Measurements from ENCODE around the gene PLA2G2C. TPM values are rescaled to one million over a fixed set of nuclear protein-coding genes. Genes with fewer than 3 reads are reported as not detected.

PLA2G2C gene
- total and polyA plus RNA-seq, 2 experiments from 2014 or later, result not detected

DNA sequence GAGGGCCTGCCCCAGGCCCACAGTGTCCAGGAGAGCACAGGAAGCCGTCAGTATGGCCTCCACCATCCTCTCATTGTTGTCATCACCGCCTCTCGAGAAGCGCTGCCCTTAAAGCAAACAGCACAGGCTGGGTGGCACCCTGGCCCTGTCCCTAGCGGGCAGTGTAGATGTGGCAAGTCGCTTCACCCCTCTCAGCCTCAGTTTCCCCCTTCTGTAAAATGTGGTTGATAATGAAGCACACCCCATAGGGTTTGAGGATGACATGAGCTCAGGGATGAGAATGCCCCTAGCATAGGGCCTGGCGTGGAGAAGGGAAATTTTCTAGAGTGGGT is 33.8 kb downstream of the PLA2G2C start:
- no peak for DNase-seq (ENCODE audit: low spot score)
- Histone ChIP-seq H3K4me1 (ENCODE audit: insufficient read depth) (peaks cover 9% of the 10 kb centered on the region; the same call in 1 of the 2 replicates), H3K4me2 (peak overlapping the region; percentile 51; the same call in 1 of the 2 replicates), H3K27ac (ENCODE audit: low read depth) (no peak overlapping the region), H3K27me3 (ENCODE audit: insufficient read depth) (no peaks in the 10 kb centered on the region), H3F3A (replicated peaks; ENCODE audit: low read depth) (0 out of 2 replicates have a peak, but pooled peaks cover 3% of the 10 kb centered on the region), H3K36me3 (ENCODE audit: insufficient read depth) (no peaks in the 10 kb centered on the region), H3K4me3 (no peak overlapping the region), H3K9me2 (ENCODE audit: insufficient read depth) (no peaks in the 10 kb centered on the region), H3K79me2 (replicated peaks; ENCODE audit: insufficient read depth) (no peaks in the 10 kb centered on the region), H2AFZ (no peak overlapping the region), H4K20me1 (replicated peaks; ENCODE audit: insufficient read depth) (no peaks in the 10 kb centered on the region)
- no peaks in the 10 kb centered on the region for H3K36me3 Mint-ChIP-seq (ENCODE audit: low read depth)
- H3K4me1 Mint-ChIP-seq, result peaks cover 23% of the 10 kb centered on the region
- ATAC-seq, result no peak
- H3K27me3 Mint-ChIP-seq (ENCODE audit: insufficient read depth, low read depth, poor library complexity), result peaks cover 5% of the 10 kb centered on the region
- TF ChIP-seq EZH2phosphoT487 (IDR thresholded peaks at IDR 0.05; ENCODE audit: unreplicated experiment) (no peak), ZNF114 (CRISPR knock-in tag; IDR thresholded peaks at IDR 0.05) (no peak), ZNF331 (CRISPR knock-in tag; IDR thresholded peaks at IDR 0.05; ENCODE audit: low read depth) (no peak), NANOG (IDR thresholded peaks at IDR 0.05; ENCODE audit: borderline replicate concordance) (no peak), CREB1 (CRISPR knock-in tag; IDR thresholded peaks at IDR 0.05; ENCODE audit: low read depth) (no peak), JUNB (IDR thresholded peaks at IDR 0.05; ENCODE audit: unreplicated experiment) (no peak), POLR2AphosphoS5 (IDR thresholded peaks at IDR 0.05; ENCODE audit: low read depth) (no peak), EZH2 (IDR thresholded peaks at IDR 0.05; ENCODE audit: low read depth, unreplicated experiment) (no peak), STAT1 (IDR thresholded peaks at IDR 0.05; ENCODE audit: unreplicated experiment) (no peak)
- TF ChIP-seq, protein P1, sequence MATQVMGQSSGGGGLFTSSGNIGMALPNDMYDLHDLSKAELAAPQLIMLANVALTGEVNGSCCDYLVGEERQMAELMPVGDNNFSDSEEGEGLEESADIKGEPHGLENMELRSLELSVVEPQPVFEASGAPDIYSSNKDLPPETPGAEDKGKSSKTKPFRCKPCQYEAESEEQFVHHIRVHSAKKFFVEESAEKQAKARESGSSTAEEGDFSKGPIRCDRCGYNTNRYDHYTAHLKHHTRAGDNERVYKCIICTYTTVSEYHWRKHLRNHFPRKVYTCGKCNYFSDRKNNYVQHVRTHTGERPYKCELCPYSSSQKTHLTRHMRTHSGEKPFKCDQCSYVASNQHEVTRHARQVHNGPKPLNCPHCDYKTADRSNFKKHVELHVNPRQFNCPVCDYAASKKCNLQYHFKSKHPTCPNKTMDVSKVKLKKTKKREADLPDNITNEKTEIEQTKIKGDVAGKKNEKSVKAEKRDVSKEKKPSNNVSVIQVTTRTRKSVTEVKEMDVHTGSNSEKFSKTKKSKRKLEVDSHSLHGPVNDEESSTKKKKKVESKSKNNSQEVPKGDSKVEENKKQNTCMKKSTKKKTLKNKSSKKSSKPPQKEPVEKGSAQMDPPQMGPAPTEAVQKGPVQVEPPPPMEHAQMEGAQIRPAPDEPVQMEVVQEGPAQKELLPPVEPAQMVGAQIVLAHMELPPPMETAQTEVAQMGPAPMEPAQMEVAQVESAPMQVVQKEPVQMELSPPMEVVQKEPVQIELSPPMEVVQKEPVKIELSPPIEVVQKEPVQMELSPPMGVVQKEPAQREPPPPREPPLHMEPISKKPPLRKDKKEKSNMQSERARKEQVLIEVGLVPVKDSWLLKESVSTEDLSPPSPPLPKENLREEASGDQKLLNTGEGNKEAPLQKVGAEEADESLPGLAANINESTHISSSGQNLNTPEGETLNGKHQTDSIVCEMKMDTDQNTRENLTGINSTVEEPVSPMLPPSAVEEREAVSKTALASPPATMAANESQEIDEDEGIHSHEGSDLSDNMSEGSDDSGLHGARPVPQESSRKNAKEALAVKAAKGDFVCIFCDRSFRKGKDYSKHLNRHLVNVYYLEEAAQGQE (IDR thresholded peaks at IDR 0.05; ENCODE audit: unreplicated experiment), result no peak
- TF ChIP-seq, protein P2, sequence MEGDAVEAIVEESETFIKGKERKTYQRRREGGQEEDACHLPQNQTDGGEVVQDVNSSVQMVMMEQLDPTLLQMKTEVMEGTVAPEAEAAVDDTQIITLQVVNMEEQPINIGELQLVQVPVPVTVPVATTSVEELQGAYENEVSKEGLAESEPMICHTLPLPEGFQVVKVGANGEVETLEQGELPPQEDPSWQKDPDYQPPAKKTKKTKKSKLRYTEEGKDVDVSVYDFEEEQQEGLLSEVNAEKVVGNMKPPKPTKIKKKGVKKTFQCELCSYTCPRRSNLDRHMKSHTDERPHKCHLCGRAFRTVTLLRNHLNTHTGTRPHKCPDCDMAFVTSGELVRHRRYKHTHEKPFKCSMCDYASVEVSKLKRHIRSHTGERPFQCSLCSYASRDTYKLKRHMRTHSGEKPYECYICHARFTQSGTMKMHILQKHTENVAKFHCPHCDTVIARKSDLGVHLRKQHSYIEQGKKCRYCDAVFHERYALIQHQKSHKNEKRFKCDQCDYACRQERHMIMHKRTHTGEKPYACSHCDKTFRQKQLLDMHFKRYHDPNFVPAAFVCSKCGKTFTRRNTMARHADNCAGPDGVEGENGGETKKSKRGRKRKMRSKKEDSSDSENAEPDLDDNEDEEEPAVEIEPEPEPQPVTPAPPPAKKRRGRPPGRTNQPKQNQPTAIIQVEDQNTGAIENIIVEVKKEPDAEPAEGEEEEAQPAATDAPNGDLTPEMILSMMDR (conservative IDR thresholded peaks at IDR 0.05; ENCODE audit: low read depth in 2 of 2), result no peak
- TF ChIP-seq, protein P3, sequence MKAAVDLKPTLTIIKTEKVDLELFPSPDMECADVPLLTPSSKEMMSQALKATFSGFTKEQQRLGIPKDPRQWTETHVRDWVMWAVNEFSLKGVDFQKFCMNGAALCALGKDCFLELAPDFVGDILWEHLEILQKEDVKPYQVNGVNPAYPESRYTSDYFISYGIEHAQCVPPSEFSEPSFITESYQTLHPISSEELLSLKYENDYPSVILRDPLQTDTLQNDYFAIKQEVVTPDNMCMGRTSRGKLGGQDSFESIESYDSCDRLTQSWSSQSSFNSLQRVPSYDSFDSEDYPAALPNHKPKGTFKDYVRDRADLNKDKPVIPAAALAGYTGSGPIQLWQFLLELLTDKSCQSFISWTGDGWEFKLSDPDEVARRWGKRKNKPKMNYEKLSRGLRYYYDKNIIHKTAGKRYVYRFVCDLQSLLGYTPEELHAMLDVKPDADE (IDR thresholded peaks at IDR 0.05), result no peak
- TF ChIP-seq, protein P4, sequence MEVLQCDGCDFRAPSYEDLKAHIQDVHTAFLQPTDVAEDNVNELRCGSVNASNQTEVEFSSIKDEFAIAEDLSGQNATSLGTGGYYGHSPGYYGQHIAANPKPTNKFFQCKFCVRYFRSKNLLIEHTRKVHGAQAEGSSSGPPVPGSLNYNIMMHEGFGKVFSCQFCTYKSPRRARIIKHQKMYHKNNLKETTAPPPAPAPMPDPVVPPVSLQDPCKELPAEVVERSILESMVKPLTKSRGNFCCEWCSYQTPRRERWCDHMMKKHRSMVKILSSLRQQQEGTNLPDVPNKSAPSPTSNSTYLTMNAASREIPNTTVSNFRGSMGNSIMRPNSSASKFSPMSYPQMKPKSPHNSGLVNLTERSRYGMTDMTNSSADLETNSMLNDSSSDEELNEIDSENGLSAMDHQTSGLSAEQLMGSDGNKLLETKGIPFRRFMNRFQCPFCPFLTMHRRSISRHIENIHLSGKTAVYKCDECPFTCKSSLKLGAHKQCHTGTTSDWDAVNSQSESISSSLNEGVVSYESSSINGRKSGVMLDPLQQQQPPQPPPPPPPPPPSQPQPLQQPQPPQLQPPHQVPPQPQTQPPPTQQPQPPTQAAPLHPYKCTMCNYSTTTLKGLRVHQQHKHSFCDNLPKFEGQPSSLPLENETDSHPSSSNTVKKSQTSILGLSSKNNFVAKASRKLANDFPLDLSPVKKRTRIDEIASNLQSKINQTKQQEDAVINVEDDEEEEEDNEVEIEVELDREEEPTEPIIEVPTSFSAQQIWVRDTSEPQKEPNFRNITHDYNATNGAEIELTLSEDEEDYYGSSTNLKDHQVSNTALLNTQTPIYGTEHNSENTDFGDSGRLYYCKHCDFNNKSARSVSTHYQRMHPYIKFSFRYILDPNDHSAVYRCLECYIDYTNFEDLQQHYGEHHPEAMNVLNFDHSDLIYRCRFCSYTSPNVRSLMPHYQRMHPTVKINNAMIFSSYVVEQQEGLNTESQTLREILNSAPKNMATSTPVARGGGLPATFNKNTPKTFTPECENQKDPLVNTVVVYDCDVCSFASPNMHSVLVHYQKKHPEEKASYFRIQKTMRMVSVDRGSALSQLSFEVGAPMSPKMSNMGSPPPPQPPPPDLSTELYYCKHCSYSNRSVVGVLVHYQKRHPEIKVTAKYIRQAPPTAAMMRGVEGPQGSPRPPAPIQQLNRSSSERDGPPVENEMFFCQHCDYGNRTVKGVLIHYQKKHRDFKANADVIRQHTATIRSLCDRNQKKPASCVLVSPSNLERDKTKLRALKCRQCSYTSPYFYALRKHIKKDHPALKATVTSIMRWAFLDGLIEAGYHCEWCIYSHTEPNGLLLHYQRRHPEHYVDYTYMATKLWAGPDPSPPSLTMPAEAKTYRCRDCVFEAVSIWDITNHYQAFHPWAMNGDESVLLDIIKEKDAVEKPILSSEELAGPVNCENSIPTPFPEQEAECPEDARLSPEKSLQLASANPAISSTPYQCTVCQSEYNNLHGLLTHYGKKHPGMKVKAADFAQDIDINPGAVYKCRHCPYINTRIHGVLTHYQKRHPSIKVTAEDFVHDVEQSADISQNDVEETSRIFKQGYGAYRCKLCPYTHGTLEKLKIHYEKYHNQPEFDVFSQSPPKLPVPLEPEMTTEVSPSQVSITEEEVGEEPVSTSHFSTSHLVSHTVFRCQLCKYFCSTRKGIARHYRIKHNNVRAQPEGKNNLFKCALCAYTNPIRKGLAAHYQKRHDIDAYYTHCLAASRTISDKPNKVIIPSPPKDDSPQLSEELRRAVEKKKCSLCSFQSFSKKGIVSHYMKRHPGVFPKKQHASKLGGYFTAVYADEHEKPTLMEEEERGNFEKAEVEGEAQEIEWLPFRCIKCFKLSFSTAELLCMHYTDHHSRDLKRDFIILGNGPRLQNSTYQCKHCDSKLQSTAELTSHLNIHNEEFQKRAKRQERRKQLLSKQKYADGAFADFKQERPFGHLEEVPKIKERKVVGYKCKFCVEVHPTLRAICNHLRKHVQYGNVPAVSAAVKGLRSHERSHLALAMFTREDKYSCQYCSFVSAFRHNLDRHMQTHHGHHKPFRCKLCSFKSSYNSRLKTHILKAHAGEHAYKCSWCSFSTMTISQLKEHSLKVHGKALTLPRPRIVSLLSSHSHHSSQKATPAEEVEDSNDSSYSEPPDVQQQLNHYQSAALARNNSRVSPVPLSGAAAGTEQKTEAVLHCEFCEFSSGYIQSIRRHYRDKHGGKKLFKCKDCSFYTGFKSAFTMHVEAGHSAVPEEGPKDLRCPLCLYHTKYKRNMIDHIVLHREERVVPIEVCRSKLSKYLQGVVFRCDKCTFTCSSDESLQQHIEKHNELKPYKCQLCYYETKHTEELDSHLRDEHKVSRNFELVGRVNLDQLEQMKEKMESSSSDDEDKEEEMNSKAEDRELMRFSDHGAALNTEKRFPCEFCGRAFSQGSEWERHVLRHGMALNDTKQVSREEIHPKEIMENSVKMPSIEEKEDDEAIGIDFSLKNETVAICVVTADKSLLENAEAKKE (CRISPR knock-in tag; IDR thresholded peaks at IDR 0.05), result no peak
- H3K9me3 Mint-ChIP-seq, result no peaks in the 10 kb centered on the region
- H3K4me3 Mint-ChIP-seq, result peak overlapping the region; percentile 14; the same call in 2 of the 3 replicates
- H3K27ac Mint-ChIP-seq, result no peak overlapping the region
